ENCODE results near the gene CFAP46.
"Not testable (repeated sequence)": the region's sequence is repeated elsewhere in the genome, so short reads cannot be mapped to it uniquely, and the experiment has no call there.

Gene CFAP46

GRCh38 chr10:132844069-132844809 is 98.1 kb downstream of the CFAP46 start:
- DNase-seq (ENCODE audit: low read depth), result no peak

DNA sequence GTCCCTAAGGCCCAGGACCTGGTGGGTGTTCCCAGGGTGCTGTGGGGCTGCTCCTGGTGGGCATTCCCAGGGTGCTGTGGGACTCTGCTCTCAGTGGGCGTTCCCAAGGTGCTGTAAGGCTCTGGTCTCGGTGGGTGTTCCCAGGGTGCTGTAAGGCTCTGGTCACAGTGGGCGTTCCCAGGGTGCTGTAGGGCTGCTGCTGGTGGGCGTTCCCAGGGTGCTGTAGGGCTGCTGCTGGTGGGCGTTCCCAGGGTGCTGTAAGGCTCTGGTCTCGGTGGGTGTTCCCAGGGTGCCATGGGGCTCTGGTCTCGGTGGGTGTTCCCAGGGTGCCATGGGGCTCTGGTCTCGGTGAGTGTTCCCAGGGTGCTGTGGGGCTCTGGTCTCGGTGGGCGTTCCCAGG is 99.1 kb downstream of the CFAP46 start:
- not testable (repeated sequence) for DNase-seq (ENCODE audit: low read depth)

DNA sequence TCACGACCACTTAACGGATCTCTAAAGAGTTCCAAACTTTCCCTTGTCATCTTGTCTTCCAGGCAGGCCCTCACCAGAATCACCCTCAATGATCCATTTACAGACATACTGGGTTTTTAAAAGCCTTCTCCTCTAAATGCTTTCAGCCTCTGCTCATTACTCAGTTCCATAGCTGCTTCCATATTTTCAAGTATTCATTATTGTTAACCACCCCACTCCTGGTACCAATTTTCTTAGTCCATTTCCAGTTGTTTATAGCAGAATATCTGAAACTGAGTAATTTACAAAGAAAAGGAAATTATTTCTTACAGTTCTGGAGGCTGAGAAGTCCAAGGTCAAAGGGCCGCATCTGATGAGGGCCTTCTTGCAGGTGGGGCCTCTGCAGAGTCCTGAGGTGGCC is 100.0 kb downstream of the CFAP46 start:
- DNase-seq (ENCODE audit: low read depth), result no peak

DNA sequence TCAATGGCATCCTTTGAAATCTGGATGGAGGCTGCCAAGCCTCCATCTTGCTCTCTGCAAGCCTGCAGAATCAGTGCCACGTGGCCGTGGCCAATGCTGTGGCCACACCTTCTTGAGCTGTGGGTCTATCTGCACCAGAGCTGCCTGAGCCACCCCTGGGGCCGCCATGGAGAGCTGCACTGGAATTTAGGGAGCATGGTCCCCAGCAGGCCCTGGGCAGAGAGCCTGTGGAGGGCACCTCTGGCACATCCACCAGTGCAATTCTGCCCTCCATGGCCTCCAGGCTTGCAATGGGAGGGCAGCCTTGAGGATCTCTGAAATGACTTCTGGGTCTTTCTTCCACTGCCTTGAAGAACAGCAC is 100.8 kb downstream of the CFAP46 start:
- DNase-seq (ENCODE audit: low read depth), result no peak

GRCh38 chr10:132840698-132841614 is 101.4 kb downstream of the CFAP46 start:
- DNase-seq (ENCODE audit: low read depth), result no peak

- DNase-seq (ENCODE audit: low read depth), result no peak
Observed at GRCh38 chr10:132839061-132839460, 103.3 kb downstream of the CFAP46 start.

DNA sequence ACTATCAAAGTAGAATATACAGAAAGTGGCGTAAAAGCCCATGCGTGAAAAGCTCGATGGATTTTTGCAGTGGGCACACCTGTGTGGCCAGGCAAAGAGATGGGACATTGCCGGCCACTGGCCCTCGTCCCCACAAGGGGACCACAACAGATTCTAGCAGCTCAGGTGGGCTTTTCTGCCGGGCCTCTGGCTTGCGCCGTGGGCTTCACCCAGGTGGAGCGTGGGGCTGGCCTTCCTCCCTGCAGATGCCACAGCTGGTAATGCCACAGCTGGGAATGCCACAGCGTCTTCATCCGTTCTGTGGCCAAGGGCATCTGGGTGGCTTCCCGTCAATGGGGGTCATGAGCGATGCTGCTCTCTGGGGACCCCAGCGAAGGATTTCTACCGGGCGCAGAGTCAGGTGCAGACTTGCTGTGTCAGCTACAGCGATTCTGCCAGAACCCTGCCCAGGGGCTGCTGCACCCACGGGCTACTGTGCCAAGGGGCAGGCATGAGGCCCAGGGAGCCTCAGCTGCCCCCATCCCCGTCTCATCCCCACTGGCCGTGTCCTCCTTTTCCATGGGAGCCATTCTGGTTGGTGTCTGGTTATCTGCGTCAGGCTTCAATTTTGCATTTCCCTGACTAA is 103.9 kb downstream of the CFAP46 start:
- DNase-seq (ENCODE audit: low read depth), result no peak

DNA sequence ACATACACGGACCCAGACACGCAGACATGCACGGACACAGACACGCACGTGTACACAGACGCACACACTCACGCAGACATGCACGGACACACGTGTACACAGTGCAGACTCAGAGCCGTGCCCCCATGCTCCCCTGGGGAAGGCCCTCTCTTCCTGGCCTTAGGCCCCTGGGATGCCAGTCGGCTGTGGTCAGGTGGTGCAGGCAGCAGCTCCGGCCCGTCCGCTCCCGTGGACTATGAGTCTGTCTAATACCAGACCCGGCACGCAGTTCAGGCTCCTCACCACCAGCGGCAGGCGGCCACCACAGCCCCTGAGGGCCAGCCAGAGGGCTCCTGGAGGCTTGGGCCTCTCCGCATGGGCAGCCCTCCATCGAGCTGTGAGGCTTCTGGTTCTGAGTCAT is 104.5 kb downstream of the CFAP46 start:
- DNase-seq (ENCODE audit: low read depth), result no peak

- no peak for DNase-seq (ENCODE audit: low read depth)
Observed at GRCh38 chr10:132836832-132837540, 105.4 kb downstream of the CFAP46 start.

GRCh38 chr10:132836248-132836831 is 106.0 kb downstream of the CFAP46 start:
- DNase-seq (ENCODE audit: low read depth), result no peak

DNA sequence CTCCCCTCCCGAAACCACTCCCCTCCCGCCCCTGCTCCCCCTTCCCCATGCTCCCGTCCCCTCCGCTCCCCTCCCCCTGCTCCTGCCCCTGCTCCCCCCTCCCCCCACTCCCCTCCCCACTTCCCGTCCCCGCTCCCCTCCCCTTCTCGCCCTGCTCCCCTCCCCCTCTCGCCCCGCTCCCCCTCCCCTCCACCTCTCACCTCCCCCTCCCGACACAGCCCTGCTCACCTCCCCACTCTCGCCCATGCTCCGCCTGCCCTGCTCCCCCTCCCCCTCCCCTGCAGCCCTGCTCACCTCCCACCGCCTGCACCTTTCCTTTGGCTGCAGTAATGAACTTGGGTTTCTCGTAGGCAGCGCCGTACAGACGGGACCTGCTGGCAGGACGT is 106.5 kb downstream of the CFAP46 start:
- DNase-seq (ENCODE audit: low read depth), result no peak

DNA sequence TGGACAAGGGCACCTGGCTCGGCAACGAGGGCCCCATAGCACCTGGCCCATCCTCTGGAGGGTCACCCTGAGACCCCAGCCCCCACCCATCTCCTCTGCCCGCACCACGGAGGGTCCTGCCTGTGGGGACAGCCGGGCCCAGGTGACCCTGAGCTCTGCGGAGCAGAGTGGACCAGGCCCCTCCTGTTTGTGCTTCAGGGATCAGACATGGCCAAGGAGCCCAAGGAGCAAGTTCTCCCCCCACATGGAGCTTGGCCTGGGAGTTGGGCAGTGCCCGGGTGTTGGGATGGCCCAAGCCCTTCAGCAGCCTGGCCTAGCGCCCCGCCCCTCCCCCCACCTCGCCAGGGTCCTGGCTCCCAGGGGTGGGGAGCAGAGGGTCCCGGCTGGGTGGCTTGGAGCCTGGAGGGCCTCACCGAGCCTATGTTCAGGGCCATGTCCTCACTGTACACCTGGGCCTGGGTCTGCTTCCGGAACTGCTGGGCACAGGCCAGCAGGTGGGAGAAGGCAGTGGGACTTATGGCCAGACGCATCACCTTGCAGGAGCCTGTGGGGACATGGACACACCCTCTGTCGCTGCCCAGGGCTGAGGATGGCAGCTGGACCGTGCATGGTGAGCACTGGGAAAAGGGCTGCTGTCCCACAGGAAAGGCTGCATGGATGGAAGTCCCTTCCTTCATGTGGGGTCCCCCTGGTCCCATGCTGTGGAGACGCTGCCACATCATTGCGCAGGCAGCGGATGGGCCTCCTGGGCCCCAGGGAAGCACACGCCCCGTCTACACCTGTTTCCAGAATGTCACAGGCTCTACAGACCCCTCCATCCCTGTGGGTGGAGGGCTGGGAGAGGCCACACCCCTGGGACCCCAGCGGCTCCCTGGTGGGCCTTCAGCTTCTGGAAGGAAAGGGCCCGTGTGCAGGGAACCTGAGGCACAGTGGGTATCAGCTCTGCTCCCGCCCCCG is 107.2 kb downstream of the CFAP46 start:
- DNase-seq (ENCODE audit: low read depth), result no peak

GRCh38 chr10:132834311-132834761 is 108.0 kb downstream of the CFAP46 start:
- no peak for DNase-seq (ENCODE audit: low read depth)

DNA sequence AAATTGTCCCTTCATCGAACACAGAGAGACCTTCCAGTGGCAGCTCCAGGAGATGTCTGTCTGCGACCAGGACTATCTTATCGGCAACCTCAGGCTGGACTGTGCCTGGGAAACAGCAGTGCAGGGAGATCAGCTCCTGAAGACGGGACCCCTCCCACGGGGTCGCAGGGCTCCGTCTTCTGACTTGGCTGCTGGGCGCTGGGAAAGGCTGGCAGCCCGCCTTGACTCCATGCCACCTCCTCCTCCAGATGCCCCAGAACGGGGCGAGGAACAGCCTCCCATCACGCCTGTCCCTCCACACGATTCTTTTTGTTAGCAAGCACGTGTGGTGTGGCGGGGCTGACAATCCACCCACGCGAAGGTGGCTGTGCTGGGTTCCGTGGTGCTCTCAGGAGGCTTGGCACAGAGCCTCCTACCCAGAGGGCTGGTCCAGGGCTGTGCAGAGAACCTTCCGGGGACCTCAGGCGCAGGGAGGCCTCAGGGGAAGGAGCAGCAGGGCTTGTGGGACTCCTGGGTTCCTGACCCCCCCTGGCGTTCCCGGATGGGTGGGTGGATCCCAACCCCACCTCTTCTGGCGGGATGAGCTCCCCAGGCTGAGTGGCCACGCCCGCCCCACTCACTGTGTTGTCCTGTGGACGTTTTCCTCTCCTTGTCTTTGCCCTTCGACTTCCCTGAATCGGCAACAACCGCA is 108.8 kb downstream of the CFAP46 start:
- DNase-seq (ENCODE audit: low read depth), result no peak

DNA sequence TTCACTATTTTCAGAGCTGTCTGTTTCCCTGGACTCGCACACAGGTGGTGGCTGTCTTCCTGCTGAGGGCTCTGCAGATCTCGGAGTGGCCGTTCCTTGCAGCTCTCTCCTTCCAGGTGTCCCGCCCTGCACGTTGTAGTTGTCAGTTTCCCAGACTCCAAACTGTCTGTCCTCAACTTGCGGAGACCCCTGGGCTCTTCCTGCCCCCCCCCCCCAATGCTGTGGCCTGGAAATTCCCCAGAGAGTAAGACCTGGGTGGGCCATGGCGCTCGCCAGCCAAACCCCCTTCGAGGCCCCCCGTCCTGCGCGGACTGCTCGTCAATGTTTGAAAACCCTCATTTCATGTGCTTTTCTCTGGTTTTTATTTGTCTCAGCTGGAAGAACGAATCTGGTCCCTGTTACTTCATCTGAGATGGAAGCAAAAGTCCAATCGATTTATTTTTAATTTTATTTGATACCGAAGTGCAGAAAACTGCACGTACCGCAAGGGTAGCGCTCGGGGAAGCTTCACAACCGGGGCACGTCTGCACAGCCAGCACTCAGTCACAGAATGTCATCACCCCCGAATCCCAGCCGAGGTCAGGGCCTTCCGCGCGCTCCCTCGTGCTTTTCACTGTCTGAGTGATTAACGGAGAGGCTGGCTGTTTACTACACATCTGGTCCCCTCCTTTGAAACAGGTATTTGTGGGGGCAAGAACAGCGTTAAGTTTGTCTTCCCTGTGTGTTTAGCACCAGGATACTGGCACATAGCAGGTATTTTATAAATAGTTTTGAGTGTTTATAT is 110.0 kb downstream of the CFAP46 start:
- no peak for DNase-seq (ENCODE audit: low read depth)

- no peak for DNase-seq (ENCODE audit: low read depth)
Observed at GRCh38 chr10:132829403-132829802, 113.0 kb downstream of the CFAP46 start.

DNA sequence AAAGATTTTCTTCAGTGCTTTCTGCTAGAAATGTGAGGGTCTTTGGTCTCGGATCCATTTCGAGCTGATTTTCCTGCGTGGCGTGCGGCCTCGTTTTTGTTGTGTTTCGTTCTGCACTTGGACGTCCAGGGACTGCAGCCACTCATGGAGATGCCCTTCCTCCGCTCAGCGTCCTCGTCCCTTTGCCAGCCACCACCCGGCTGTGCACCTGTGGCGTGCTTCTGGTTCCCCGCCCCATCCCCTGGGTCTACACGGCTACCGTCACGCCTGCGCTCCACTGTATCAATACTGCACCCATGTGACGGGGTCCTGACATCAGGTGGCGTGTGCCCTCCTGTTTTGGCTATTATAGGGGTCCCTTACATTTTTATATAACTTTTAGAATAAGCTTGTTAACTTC is 113.7 kb downstream of the CFAP46 start:
- DNase-seq (ENCODE audit: low read depth), result no peak

DNA sequence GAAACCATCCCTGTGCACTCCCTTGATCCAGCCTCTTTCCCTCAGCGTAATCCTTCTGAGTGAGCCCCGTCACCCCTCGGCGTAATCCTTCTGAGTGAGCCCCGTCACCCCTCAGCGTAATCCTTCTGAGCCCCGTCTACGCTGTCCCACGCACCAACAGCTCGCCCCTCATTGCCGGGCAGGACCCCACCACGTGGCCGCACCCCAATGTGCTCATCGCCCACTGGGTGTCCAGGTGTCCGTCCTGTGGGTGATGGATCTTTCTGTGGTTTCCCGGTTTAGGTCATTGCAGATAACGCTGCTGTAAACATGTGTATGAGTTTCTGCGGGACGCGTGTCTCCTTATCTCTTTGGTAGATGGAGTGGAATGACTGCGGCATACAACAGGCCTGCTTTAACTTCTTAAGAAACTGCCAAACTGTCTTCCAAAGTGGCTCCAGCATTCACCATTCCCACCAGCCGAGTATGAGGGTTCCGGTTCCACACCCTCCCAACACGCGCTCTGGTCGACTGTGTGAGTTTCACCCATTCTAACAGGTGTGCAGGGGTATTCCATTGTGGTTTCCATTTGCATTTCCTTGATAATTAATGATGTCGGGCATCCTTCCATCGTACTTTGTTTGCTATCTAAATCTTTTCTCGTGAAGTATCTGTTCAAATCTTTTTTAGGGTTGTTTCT is 114.4 kb downstream of the CFAP46 start:
- DNase-seq (ENCODE audit: low read depth), result no peak

DNA sequence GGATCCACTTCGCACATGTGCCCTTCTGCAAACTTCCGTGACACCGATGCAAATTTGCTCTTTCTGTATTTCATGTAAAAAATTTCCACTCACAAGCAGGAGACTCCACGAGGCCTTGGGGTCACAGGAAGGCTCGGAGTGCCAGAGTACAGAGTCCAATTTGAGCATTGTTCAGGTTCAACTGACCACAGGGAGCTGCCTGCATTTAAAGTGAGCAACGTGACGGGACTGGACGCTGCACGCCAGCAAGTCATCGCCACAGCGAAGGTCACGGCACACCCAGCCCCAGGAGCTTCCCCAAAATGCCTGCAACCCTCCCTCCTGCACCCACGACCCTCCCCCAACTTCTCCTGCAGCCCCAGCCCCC is 115.0 kb downstream of the CFAP46 start:
- no peak for DNase-seq (ENCODE audit: low read depth)

Data from non-pigmented ciliary epithelial cell (primary cell).